ENCODE measurements around the gene BACE1.

DNA sequence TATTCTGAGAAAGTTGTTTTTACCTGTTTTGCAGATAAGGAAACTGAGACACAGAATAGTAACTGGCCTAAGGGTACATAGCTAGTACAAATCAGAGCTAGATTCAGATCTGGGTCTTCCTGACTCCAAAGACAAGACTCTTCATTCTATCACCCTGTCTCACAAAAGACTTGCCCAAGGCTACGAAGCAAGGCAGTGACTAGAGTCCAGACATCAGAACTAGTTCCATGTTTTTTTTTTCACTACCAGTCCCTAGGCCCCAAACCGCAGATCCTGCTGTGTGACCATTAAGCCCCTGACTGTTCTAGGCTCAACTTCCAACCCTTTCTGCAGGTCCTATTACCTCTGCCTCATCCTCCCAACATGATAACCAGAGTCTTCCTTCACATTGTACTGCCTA lies 23.4 kb downstream of the BACE1 start:
- TF ChIP-seq, protein P1, sequence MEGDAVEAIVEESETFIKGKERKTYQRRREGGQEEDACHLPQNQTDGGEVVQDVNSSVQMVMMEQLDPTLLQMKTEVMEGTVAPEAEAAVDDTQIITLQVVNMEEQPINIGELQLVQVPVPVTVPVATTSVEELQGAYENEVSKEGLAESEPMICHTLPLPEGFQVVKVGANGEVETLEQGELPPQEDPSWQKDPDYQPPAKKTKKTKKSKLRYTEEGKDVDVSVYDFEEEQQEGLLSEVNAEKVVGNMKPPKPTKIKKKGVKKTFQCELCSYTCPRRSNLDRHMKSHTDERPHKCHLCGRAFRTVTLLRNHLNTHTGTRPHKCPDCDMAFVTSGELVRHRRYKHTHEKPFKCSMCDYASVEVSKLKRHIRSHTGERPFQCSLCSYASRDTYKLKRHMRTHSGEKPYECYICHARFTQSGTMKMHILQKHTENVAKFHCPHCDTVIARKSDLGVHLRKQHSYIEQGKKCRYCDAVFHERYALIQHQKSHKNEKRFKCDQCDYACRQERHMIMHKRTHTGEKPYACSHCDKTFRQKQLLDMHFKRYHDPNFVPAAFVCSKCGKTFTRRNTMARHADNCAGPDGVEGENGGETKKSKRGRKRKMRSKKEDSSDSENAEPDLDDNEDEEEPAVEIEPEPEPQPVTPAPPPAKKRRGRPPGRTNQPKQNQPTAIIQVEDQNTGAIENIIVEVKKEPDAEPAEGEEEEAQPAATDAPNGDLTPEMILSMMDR (IDR thresholded peaks at IDR 0.05; ENCODE audit: poor library complexity, severe bottlenecking), result no peak
- TF ChIP-seq EP300 (conservative IDR thresholded peaks at IDR 0.05; ENCODE audit: poor library complexity, severe bottlenecking), result no peak
- TF ChIP-seq, protein P2, sequence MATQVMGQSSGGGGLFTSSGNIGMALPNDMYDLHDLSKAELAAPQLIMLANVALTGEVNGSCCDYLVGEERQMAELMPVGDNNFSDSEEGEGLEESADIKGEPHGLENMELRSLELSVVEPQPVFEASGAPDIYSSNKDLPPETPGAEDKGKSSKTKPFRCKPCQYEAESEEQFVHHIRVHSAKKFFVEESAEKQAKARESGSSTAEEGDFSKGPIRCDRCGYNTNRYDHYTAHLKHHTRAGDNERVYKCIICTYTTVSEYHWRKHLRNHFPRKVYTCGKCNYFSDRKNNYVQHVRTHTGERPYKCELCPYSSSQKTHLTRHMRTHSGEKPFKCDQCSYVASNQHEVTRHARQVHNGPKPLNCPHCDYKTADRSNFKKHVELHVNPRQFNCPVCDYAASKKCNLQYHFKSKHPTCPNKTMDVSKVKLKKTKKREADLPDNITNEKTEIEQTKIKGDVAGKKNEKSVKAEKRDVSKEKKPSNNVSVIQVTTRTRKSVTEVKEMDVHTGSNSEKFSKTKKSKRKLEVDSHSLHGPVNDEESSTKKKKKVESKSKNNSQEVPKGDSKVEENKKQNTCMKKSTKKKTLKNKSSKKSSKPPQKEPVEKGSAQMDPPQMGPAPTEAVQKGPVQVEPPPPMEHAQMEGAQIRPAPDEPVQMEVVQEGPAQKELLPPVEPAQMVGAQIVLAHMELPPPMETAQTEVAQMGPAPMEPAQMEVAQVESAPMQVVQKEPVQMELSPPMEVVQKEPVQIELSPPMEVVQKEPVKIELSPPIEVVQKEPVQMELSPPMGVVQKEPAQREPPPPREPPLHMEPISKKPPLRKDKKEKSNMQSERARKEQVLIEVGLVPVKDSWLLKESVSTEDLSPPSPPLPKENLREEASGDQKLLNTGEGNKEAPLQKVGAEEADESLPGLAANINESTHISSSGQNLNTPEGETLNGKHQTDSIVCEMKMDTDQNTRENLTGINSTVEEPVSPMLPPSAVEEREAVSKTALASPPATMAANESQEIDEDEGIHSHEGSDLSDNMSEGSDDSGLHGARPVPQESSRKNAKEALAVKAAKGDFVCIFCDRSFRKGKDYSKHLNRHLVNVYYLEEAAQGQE (IDR thresholded peaks at IDR 0.05; ENCODE audit: borderline replicate concordance), result no peak
- TF ChIP-seq EZH2 (IDR thresholded peaks at IDR 0.05; ENCODE audit: borderline replicate concordance, insufficient read depth, low read length, poor library complexity, severe bottlenecking), result no peak
- TF ChIP-seq POLR2AphosphoS5 (IDR thresholded peaks at IDR 0.05), result no peak
- TF ChIP-seq RAD21 (conservative IDR thresholded peaks at IDR 0.05), result no peak

Measured in neural cell (in vitro differentiated cells).